Kidney (tissue), 14 donors: ENCODE measurements around the gene MORC3. TPM values are rescaled to one million over a fixed set of nuclear protein-coding genes. Genes with fewer than 3 reads are reported as not detected.
"Not testable (repeated sequence)": the region's sequence is repeated elsewhere in the genome, so short reads cannot be mapped to it uniquely, and the experiment has no call there.

Experiments
- DNase-seq, 5 donors: peaks; one replicate each; pipeline ENCODE4 v3.0.0-alpha.2; 2013 to 2020
- FAIRE-seq: peaks from 2 replicates; lab custom pipeline; 2012; peaks lifted over from hg19 to GRCh38; lab: Jason Lieb, UNC
- H3K27ac ChIP-seq, 2 donors: one replicate each; pipeline ENCODE4 v1.7.0; 2013; ENCODE audit warnings: low read depth in 2 of 2, low read length in 2 of 2, inconsistent platforms in 1 of 2
- H3K27me3 ChIP-seq: one replicate; pipeline ENCODE4 v1.7.1; 2013; ENCODE audit warnings: low read length, inconsistent platforms; ENCODE audit not compliant: control insufficient read depth, insufficient read depth
- H3K36me3 ChIP-seq, 3 donors: one replicate each; pipeline versions ENCODE4 v1.7.0 to v1.7.1; 2013; ENCODE audit warnings: low read length in 3 of 3, control low read depth in 1 of 3, inconsistent platforms in 1 of 3; ENCODE audit not compliant: insufficient read depth in 3 of 3, control insufficient read depth in 2 of 3
- H3K4me1 ChIP-seq, 3 donors: one replicate each; pipeline versions ENCODE4 v1.7.0 to v1.7.1; 2013; ENCODE audit warnings: low read length in 3 of 3, inconsistent platforms in 1 of 3, low read depth in 1 of 3; ENCODE audit not compliant: control insufficient read depth in 2 of 3, insufficient read depth in 2 of 3
- H3K4me3 ChIP-seq, 3 donors: one replicate each; pipeline versions ENCODE4 v1.7.0 to v1.8.1; 2013; ENCODE audit warnings: low read length in 3 of 3, control low read depth in 1 of 3, inconsistent platforms in 1 of 3
- H3K9ac ChIP-seq, 3 donors: one replicate each; pipeline versions ENCODE4 v1.7.0 to v1.7.1; 2013; ENCODE audit warnings: low read length in 3 of 3, control low read depth in 1 of 3, inconsistent platforms in 1 of 3
- H3K9me3 ChIP-seq, 3 donors: one replicate each; pipeline versions ENCODE4 v1.7.0 to v1.7.1; 2013; ENCODE audit warnings: low read length in 3 of 3, control low read depth in 1 of 3, inconsistent platforms in 1 of 3; ENCODE audit not compliant: control insufficient read depth in 2 of 3, insufficient read depth in 1 of 3
- CTCF ChIP-seq: IDR thresholded peaks from 3 replicates; pipeline ENCODE4 v1.5.1; 2012; ENCODE audit warnings: mild to moderate bottlenecking, moderate library complexity, borderline replicate concordance; ENCODE audit not compliant: insufficient read depth; ENCODE audit errors: extremely low read depth
- intact Hi-C: fragments of 100-400 bp; cut with DNase I; formaldehyde crosslinking; loops from one replicate; pipeline ENCODE4 v1.11.1; 2022
- polyA plus RNA-seq: library from polyadenylated mRNA; stranded (reverse); fragments of 350-450 nt; fragmentation: Illumina TruSeq; extraction: RNeasy Lipid Tissue Mini Kit (QIAGEN cat#74804); gene quantifications from one replicate; pipeline ENCODE4 v1.2.3, GENCODE V29; 2014; ENCODE audit warnings: low read depth, low replicate concordance; ENCODE audit not compliant: insufficient read depth
- total RNA-seq: library from RNA; stranded (reverse); fragmentation: NEBNext Ultra II Directional; extraction: Animal tissue kit (Norgen Biotek cat#: 25700); gene quantifications from one replicate; pipeline ENCODE4 v1.2.1, GENCODE V29; 2021
- donor health status: control.
- donor health status: control.
- donor health status: control.
- donor health status: control.
- donor health status: control.
- donor health status: DM: yes; HTN: yes; CAD: no.
- donor health status: Normal renal cell carcinoma (clear cell type).

Gene MORC3
- total and polyA plus RNA-seq, 2 donors from 2014 or later = 6.6 to 32.4 TPM

- H3K36me3 ChIP-seq = peaks cover 0 to 10% (median 5%) of the 10 kb centered on the region in 3 donors
- H3K4me1 ChIP-seq = no peaks in the 10 kb centered on the region
- no peak overlapping the region for H3K4me3 ChIP-seq
- H3K9me3 ChIP-seq = no peaks in the 10 kb centered on the region
- H3K27me3 ChIP-seq = no peaks in the 10 kb centered on the region
- FAIRE-seq = no peak
- H3K27ac ChIP-seq = no peak overlapping the region
- H3K9ac ChIP-seq = no peak overlapping the region
- no peak for DNase-seq
- TF ChIP-seq CTCF = no peak
- intact Hi-C loops = no loop called here
These were observed 37.3 kb upstream of the MORC3 start for GRCh38 chr21:36282568-36283230.

- H3K27ac ChIP-seq, H3K4me1 ChIP-seq, H3K4me3 ChIP-seq, H3K36me3 ChIP-seq, FAIRE-seq, DNase-seq, H3K9me3 ChIP-seq, H3K27me3 ChIP-seq, intact Hi-C loops, H3K9ac ChIP-seq: not testable (repeated sequence)
These were observed 36.8 kb upstream of the MORC3 start for GRCh38 chr21:36283231-36283622.

GRCh38 chr21:36288651-36289243 is 31.2 kb upstream of the MORC3 start:
- intact Hi-C loops = no loop called here
- FAIRE-seq = no peak
- no peaks in the 10 kb centered on the region for H3K9me3 ChIP-seq
- H3K27ac ChIP-seq = no peak overlapping the region
- TF ChIP-seq CTCF = no peak
- H3K27me3 ChIP-seq = no peaks in the 10 kb centered on the region
- peaks cover 0 to 7% (median 2%) of the 10 kb centered on the region in 3 donors for H3K36me3 ChIP-seq
- no peak overlapping the region for H3K4me3 ChIP-seq
- no peaks in the 10 kb centered on the region for H3K4me1 ChIP-seq
- H3K9ac ChIP-seq = no peak overlapping the region
- DNase-seq = no peak

GRCh38 chr21:36291509-36291908 is 28.5 kb upstream of the MORC3 start:
- no peak for FAIRE-seq
- Histone ChIP-seq H3K4me1 (no peaks in the 10 kb centered on the region), H3K27ac (no peak overlapping the region), H3K9ac (no peak overlapping the region), H3K27me3 (no peaks in the 10 kb centered on the region), H3K9me3 (no peaks in the 10 kb centered on the region), H3K36me3 (peaks cover 0 to 7% (median 2%) of the 10 kb centered on the region in 3 donors), H3K4me3 (no peak overlapping the region)
- TF ChIP-seq CTCF = no peak
- DNase-seq = no peak
- intact Hi-C loops = no loop called here
